Measurements from ENCODE around the gene ASB7.

GRCh38 chr15:100652116-100652515 is 49.7 kb downstream of the ASB7 start:
- no peak for TF ChIP-seq ELK4 (IDR thresholded peaks at IDR 0.05; ENCODE audit: borderline replicate concordance, low read depth, low read length)
- no peak for TF ChIP-seq ZNF560 (tag by site-specific recombination; IDR thresholded peaks at IDR 0.05; ENCODE audit: borderline replicate concordance)
- TF ChIP-seq TRIM28 (IDR thresholded peaks at IDR 0.05; ENCODE audit: borderline replicate concordance, low read length), result no peak
- no peak for TF ChIP-seq CTCF (tag by site-specific recombination; IDR thresholded peaks at IDR 0.05)

Measured in HEK293 (cell line).